ENCODE data around the gene SH3GLB2.
"Not testable (repeated sequence)": the region's sequence is repeated elsewhere in the genome, so short reads cannot be mapped to it uniquely, and the experiment has no call there.

Gene SH3GLB2

DNA sequence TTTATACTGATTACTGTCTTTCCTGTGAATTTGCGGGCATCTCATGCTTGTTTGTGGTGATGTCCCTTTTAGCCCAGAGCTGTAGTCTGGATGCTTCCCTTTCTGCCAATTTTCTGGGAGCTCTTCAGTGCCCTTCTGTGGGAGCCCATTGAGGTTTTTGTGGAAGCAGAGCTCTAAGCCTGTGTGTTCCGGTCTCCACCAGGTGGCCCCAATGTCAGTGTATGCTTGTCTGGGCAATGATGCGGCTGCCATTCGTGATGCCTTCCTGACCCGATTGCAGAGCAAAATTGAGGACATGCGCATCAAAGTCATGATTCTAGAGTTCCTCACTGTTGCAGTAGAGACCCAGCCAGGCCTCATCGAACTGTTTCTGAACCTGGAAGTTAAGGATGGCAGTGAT, 35.1 kb downstream of the SH3GLB2 start:
- DNase-seq: no peak

DNA sequence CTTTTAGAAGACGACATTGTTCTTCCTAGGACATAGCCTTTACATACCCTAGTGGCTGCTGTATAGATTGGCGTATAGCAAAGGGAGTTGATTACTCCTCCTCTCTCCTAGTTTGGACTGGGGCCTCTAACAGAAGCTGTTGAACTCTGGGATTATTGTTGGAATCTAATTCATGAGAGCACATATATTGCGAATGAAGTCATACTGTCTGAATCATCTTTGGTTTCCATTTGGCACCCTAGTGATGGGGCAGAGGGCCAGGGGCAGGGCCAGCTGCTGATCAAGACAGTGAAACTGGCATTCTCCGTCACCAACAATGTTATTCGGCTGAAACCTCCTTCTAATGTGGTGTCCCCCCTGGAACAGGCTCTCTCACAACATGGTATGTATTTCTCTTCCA, 40.3 kb downstream of the SH3GLB2 start:
- DNase-seq: no peak

DNA sequence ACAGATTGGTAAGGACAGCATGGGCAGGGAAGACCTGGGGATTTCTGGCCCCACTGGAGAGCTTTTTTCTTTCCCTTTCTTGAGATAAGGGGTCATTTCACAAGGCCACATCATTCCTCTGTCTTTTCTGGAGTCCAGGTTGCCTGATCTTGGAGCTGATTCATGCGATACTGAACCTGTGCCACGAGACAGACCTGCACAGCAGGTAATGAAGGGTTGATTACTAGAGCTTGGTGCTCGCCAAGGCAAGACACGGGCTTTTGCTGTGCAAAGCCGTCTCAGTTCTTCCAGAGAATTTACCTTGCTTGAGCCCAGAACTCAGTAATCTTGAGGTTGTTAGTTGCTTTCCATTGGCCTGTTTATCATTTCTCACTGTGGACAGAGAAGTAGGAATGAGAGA, 41.5 kb downstream of the SH3GLB2 start:
- DNase-seq: no peak

DNA sequence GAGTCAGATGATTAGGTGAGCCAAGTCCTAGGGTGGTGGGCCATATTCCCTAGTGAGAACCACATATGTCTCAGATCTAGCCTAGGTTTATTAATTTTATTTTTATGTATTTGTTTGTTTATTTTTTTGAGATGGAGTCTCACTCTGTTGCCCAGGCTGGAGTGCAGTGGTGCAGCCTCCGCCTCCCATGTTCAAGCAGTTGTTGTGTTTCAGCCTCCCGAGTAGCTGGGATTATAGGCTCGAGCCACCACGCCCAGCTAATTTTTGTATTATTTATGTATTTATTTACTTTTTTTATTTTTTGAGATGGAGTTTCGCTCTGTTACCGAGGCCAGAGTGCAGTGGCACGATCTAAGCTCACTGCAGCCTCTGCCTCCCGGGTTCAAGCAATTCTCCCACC, 44.6 kb downstream of the SH3GLB2 start:
- DNase-seq: no peak

GRCh38 chr9:128979111-128979510, 49.0 kb downstream of the SH3GLB2 start:
- DNase-seq: no peak

GRCh38 chr9:128972956-128973355, 55.2 kb downstream of the SH3GLB2 start:
- no peak for DNase-seq

- DNase-seq: no peak
These were observed 58.6 kb downstream of the SH3GLB2 start for GRCh38 chr9:128969491-128969890.

DNA sequence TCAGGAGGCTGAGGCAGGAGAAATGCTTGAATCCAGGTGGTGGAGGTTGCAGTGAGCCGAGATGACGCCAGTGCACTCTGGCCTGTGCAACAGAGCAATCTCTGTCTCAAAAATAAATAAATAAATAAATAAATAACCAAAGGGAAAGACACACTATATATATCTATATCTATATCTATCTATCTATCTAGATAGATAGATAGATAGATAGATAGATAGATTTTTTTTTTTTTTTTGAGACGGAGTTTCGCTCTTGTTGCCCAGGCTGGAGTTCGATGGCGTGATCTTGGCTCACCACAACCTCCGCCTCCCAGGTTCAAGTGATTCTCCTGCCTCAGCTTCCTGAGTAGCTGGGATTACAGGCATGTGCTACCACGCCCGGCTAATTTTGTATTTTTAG, 66.7 kb downstream of the SH3GLB2 start:
- DNase-seq: not testable (repeated sequence)

All from NCI-H1930 (cell line).